ENCODE results near the gene ZNF268. TPM values are rescaled to one million over a fixed set of nuclear protein-coding genes. Genes with fewer than 3 reads are reported as not detected.

The ZNF268 gene
- total and polyA plus RNA-seq, 2 of the 8 experiments (the other 6 are each of a cell fraction or from before 2014, with no cell fraction given), result 6.3 to 22.3 TPM

GRCh38 chr12:133190176-133190575 lies 8.9 kb downstream of the ZNF268 start (continued):
- TF ChIP-seq MAFK (IDR thresholded peaks at IDR 0.05; ENCODE audit: low read depth, low read length) (no peak), KDM4A (IDR thresholded peaks at IDR 0.05; ENCODE audit: low read depth, low read length, severe bottlenecking) (no peak), SP2 (IDR thresholded peaks at IDR 0.05; ENCODE audit: low read length) (no peak)

Data from H1 (cell line).